ENCODE data around the gene SLC6A11.

GRCh38 chr3:10911350-10912002, 95.4 kb downstream of the SLC6A11 start:
- TF ChIP-seq, protein P1, sequence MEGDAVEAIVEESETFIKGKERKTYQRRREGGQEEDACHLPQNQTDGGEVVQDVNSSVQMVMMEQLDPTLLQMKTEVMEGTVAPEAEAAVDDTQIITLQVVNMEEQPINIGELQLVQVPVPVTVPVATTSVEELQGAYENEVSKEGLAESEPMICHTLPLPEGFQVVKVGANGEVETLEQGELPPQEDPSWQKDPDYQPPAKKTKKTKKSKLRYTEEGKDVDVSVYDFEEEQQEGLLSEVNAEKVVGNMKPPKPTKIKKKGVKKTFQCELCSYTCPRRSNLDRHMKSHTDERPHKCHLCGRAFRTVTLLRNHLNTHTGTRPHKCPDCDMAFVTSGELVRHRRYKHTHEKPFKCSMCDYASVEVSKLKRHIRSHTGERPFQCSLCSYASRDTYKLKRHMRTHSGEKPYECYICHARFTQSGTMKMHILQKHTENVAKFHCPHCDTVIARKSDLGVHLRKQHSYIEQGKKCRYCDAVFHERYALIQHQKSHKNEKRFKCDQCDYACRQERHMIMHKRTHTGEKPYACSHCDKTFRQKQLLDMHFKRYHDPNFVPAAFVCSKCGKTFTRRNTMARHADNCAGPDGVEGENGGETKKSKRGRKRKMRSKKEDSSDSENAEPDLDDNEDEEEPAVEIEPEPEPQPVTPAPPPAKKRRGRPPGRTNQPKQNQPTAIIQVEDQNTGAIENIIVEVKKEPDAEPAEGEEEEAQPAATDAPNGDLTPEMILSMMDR (IDR thresholded peaks at IDR 0.05): no peak
- TF ChIP-seq MAX (CRISPR knock-in tag; IDR thresholded peaks at IDR 0.05) (no peak), MXD4 (CRISPR knock-in tag; IDR thresholded peaks at IDR 0.05; ENCODE audit: borderline replicate concordance) (no peak), NFYB (CRISPR knock-in tag; conservative IDR thresholded peaks at IDR 0.05; ENCODE audit: low read depth) (no peak), FOXK1 (CRISPR knock-in tag; IDR thresholded peaks at IDR 0.05) (no peak), CREB1 (CRISPR knock-in tag; IDR thresholded peaks at IDR 0.05) (no peak), CBFB (CRISPR knock-in tag; IDR thresholded peaks at IDR 0.05; ENCODE audit: low read depth) (no peak), FOXJ3 (CRISPR knock-in tag; IDR thresholded peaks at IDR 0.05; ENCODE audit: borderline replicate concordance) (no peak)
- TF ChIP-seq, protein P2, sequence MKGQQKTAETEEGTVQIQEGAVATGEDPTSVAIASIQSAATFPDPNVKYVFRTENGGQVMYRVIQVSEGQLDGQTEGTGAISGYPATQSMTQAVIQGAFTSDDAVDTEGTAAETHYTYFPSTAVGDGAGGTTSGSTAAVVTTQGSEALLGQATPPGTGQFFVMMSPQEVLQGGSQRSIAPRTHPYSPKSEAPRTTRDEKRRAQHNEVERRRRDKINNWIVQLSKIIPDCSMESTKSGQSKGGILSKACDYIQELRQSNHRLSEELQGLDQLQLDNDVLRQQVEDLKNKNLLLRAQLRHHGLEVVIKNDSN (CRISPR knock-in tag; IDR thresholded peaks at IDR 0.05): no peak
- TF ChIP-seq, protein P3, sequence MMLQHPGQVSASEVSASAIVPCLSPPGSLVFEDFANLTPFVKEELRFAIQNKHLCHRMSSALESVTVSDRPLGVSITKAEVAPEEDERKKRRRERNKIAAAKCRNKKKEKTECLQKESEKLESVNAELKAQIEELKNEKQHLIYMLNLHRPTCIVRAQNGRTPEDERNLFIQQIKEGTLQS (CRISPR knock-in tag; conservative IDR thresholded peaks at IDR 0.05): no peak

Data from WTC11 (cell line).